Esophagus (tissue), 2 donors: ENCODE results near the gene CATSPERD. TPM values are rescaled to one million over a fixed set of nuclear protein-coding genes. Genes with fewer than 3 reads are reported as not detected.
"Not testable (repeated sequence)": the region's sequence is repeated elsewhere in the genome, so short reads cannot be mapped to it uniquely, and the experiment has no call there.

Source experiments
- H3K27ac ChIP-seq, 2 donors: one replicate each; pipeline ENCODE4 v1.5.1; 2013; ENCODE audit warnings: low read depth in 2 of 2, mild to moderate bottlenecking in 2 of 2, inconsistent platforms in 1 of 2, low read length in 1 of 2, moderate library complexity in 1 of 2
- H3K27me3 ChIP-seq, 2 donors: one replicate each; pipeline ENCODE4 v1.6.1; 2013; ENCODE audit warnings: low read length in 2 of 2, control low read depth in 1 of 2, mild to moderate bottlenecking in 1 of 2; ENCODE audit not compliant: insufficient read depth in 2 of 2, control insufficient read depth in 1 of 2
- H3K36me3 ChIP-seq, 2 donors: one replicate each; pipeline ENCODE4 v1.6.1; 2013; ENCODE audit warnings: low read length in 1 of 2; ENCODE audit not compliant: control insufficient read depth in 2 of 2, insufficient read depth in 2 of 2
- H3K4me1 ChIP-seq, 2 donors: one replicate each; pipeline ENCODE4 v1.6.1; 2013; ENCODE audit warnings: low read length in 1 of 2; ENCODE audit not compliant: control insufficient read depth in 2 of 2, insufficient read depth in 2 of 2
- H3K4me3 ChIP-seq, 2 donors: one replicate each; pipeline ENCODE4 v1.5.1; 2013; ENCODE audit warnings: low read length in 2 of 2, mild to moderate bottlenecking in 2 of 2, low read depth in 1 of 2, moderate library complexity in 1 of 2
- H3K9me3 ChIP-seq, 2 donors: one replicate each; pipeline ENCODE4 v1.6.1; 2013; ENCODE audit warnings: mild to moderate bottlenecking in 2 of 2, low read depth in 1 of 2, low read length in 1 of 2, moderate library complexity in 1 of 2; ENCODE audit not compliant: control insufficient read depth in 2 of 2, insufficient read depth in 1 of 2
- WGBS, 2 donors: extraction: QIAGEN DNeasy Blood & Tissue Kit; methylation state at CpG; one replicate each; pipeline ENCODE4 v1.1.7; 2013; 5-methylcytosine and 5-hydroxymethylcytosine counted together
- polyA plus RNA-seq, 2 donors: library from polyadenylated mRNA; stranded (reverse); fragments of 200-250 nt; gene quantifications; one replicate each; pipeline ENCODE4 v1.2.3, GENCODE V29; 2013
- donor health status: healthy with polysubstance abuse.
- donor health status: Bipolar disorder and iron deficiency.

The CATSPERD gene
- polyA plus RNA-seq, 2 donors = not detected

GRCh38 chr19:5738423-5738822 lies 18.0 kb downstream of the CATSPERD start:
- Histone ChIP-seq H3K36me3 (no peaks in the 10 kb centered on the region), H3K4me3 (no peak overlapping the region), H3K27ac (no peak overlapping the region), H3K27me3 (no peaks in the 10 kb centered on the region), H3K9me3 (no peaks in the 10 kb centered on the region), H3K4me1 (no peaks in the 10 kb centered on the region)
- 63 to 67% methylated on average over 8 of the region's 8 CpGs for WGBS, 2 donors

DNA sequence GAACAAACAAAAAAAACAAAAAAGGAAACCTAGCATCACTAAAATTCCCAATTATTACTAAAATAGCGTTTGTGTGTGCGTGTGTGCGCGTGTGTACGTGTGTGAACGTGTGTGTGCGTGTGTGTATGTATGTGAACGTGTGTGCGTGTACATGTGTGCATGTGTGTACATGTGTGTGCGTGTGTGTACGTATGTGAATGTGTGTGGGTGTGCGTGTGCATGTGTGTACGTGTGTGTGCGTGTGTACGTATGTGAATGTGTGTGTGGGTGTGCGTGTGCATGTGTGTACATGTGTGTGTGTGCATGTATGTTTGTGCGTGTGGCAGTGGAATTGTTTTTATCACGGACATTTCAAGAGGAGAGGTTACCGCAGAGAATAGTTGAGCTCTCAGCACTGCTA lies 21.6 kb downstream of the CATSPERD start:
- Histone ChIP-seq H3K4me1 (no peaks in the 10 kb centered on the region), H3K27me3 (no peaks in the 10 kb centered on the region), H3K27ac (no peak overlapping the region), H3K4me3 (no peak overlapping the region), H3K9me3 (no peaks in the 10 kb centered on the region), H3K36me3 (no peaks in the 10 kb centered on the region)
- 85% methylated on average over 19 of the region's 19 CpGs for WGBS, 2 donors

GRCh38 chr19:5743630-5744029 lies 23.2 kb downstream of the CATSPERD start:
- no peaks in the 10 kb centered on the region for H3K9me3 ChIP-seq
- no peak overlapping the region for H3K27ac ChIP-seq

GRCh38 chr19:5744999-5745398 lies 24.6 kb downstream of the CATSPERD start:
- not testable (repeated sequence) for H3K9me3 ChIP-seq, H3K27ac ChIP-seq, H3K27me3 ChIP-seq, H3K36me3 ChIP-seq, H3K4me3 ChIP-seq, H3K4me1 ChIP-seq
- WGBS, 2 donors = 77 to 87% methylated on average over 10 of the region's 10 CpGs

More at GRCh38 chr19:5743630-5744029, 23.2 kb downstream of the CATSPERD start:
- Histone ChIP-seq H3K36me3 (no peaks in the 10 kb centered on the region), H3K4me1 (no peaks in the 10 kb centered on the region), H3K4me3 (no peak overlapping the region), H3K27me3 (no peaks in the 10 kb centered on the region)

DNA sequence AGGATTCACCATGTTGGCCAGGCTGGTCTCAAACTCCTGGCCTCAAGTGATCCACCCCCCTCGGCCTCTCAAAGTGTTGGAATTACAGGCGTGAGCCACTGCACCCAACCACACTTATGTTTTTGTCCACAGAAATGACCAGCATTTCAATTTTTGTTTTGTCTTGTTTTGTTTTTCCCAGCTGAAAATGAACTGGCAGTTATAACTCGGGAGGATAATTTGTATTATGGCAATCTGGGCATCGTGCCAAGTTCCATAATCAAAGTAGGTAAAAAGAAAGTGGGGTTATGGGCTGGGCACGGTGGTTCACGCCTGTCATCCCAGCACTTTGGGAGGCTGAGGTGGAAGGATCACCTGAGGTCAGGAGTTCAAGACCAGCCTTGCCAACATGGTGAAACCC lies 28.5 kb downstream of the CATSPERD start:
- WGBS, 2 donors = 20 to 28% methylated on average over 6 of the region's 6 CpGs
- H3K27ac ChIP-seq, H3K4me1 ChIP-seq, H3K4me3 ChIP-seq, H3K36me3 ChIP-seq, H3K27me3 ChIP-seq, H3K9me3 ChIP-seq: not testable (repeated sequence)

DNA sequence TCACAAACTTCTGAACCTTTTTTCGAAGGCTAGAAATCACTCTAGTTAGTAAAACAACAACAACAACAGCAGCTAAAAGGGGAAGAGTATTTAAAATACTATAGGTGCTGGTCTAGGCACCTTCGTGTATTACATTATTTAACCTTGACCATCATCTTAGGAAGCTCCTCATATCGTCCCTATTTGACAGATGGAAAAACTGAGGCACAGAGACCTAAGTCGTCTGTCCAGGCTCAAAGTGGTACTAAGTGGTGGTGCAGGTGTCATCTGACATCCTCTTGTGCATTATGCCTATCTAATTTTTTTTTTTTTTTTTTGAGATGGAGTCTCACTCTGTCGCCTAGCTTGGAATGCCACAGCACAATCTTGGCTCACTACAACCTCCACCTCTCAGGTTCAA lies 29.1 kb downstream of the CATSPERD start:
- H3K4me1 ChIP-seq = no peaks in the 10 kb centered on the region
- 84 to 88% methylated on average over 5 of the region's 5 CpGs for WGBS, 2 donors

GRCh38 chr19:5751709-5752108 lies 31.3 kb downstream of the CATSPERD start:
- WGBS, 2 donors = 78 to 86% methylated on average over 7 of the region's 7 CpGs
- no peaks in the 10 kb centered on the region for H3K4me1 ChIP-seq

More for the DNA sequence above, 29.1 kb downstream of the CATSPERD start:
- no peak overlapping the region for H3K4me3 ChIP-seq
- no peak overlapping the region for H3K27ac ChIP-seq
- H3K9me3 ChIP-seq = no peaks in the 10 kb centered on the region
- no peaks in the 10 kb centered on the region for H3K36me3 ChIP-seq
- no peaks in the 10 kb centered on the region for H3K27me3 ChIP-seq

GRCh38 chr19:5753743-5754142 lies 33.3 kb downstream of the CATSPERD start:
- Histone ChIP-seq H3K4me3 (no peak overlapping the region), H3K9me3 (no peaks in the 10 kb centered on the region), H3K36me3 (no peaks in the 10 kb centered on the region), H3K27ac (no peak overlapping the region), H3K4me1 (no peaks in the 10 kb centered on the region), H3K27me3 (no peaks in the 10 kb centered on the region)
- 74% methylated on average over 6 of the region's 6 CpGs for WGBS, 2 donors

More at GRCh38 chr19:5751709-5752108, 31.3 kb downstream of the CATSPERD start:
- no peaks in the 10 kb centered on the region for H3K27me3 ChIP-seq
- H3K36me3 ChIP-seq = no peaks in the 10 kb centered on the region
- H3K27ac ChIP-seq = no peak overlapping the region
- H3K9me3 ChIP-seq = no peaks in the 10 kb centered on the region
- no peak overlapping the region for H3K4me3 ChIP-seq

- no peaks in the 10 kb centered on the region for H3K9me3 ChIP-seq
- H3K27me3 ChIP-seq = no peaks in the 10 kb centered on the region
- no peak overlapping the region for H3K27ac ChIP-seq
- no peaks in the 10 kb centered on the region for H3K4me1 ChIP-seq
- WGBS, 2 donors = 94 to 95% methylated on average over 5 of the region's 5 CpGs
- H3K4me3 ChIP-seq = no peak overlapping the region
- no peaks in the 10 kb centered on the region for H3K36me3 ChIP-seq
Observed at GRCh38 chr19:5762608-5763217, 42.3 kb downstream of the CATSPERD start.

DNA sequence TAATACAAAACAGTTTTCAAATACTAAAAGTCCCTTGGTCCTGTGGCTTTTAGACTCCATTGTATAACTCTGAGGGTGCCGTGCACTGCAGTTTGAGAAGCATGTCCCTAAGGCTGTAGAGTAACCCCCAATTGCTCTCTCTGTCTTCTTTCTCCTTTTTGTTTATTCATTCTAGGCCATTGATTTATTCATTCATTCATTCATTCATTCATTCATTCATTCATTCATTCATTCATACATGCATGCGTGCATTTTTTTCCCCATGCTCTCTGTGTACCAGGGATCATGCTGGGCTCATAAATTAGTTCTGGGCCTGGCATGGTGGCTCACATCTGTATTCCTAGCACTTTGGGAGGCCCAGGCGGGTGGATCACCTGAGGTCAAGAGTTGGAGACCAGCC lies 44.8 kb downstream of the CATSPERD start:
- Histone ChIP-seq H3K4me3 (no peak overlapping the region), H3K9me3 (no peaks in the 10 kb centered on the region), H3K27ac (no peak overlapping the region), H3K27me3 (no peaks in the 10 kb centered on the region), H3K4me1 (no peaks in the 10 kb centered on the region), H3K36me3 (no peaks in the 10 kb centered on the region)
- WGBS, 2 donors = 87 to 93% methylated on average over 3 of the region's 3 CpGs
